Measurements from ENCODE around the gene ZNF213.

- no peak for TF ChIP-seq CTCF (IDR thresholded peaks at IDR 0.05)
- no peak for TF ChIP-seq POLR2AphosphoS5 (IDR thresholded peaks at IDR 0.05; ENCODE audit: insufficient read depth in 1 of 2, low read depth in 1 of 2)
Measured at GRCh38 chr16:3143189-3143588, 8.4 kb downstream of the ZNF213 start.
